Forelimb muscle (tissue), 1 donor: ENCODE data around the gene LANCL1. TPM values are rescaled to one million over a fixed set of nuclear protein-coding genes. Genes with fewer than 3 reads are reported as not detected.
"Not testable (repeated sequence)": the region's sequence is repeated elsewhere in the genome, so short reads cannot be mapped to it uniquely, and the experiment has no call there.

ENCODE experiments used
- DNase-seq: peaks from one replicate; pipeline ENCODE4 v3.0.0-alpha.2; 2013; ENCODE audit warnings: low read depth
- polyA plus RNA-seq: library from polyadenylated mRNA; unstranded; fragments of 120-200 nt; gene quantifications from one replicate; pipeline ENCODE4 v1.2.1, GENCODE V29; 2013; ENCODE audit not compliant: insufficient read length

LANCL1 gene
- polyA plus RNA-seq, 1 donor: 52.4 TPM

- no peak for DNase-seq
These were observed 16.7 kb downstream of the LANCL1 start for GRCh38 chr2:210459880-210460279.

GRCh38 chr2:210459407-210459806 lies 17.2 kb downstream of the LANCL1 start:
- DNase-seq: no peak

DNA sequence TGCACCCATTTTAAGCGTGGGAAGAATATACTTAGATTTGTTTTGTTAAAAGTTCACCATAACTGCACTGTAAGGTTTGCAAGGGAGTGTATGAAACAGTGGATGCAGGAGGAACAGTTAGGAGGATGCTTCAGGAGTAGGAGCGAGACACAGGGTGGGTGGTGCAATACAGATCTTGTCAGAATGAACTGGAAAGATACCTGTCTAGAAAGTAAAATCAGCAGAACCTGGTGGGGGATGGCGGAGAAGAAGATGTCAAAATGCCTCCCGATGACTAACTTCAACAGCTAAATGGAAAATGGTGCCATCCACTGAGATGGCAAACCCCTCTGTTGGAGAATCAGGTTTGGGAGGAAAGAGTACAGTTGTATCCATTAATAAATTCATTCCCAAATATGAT lies 18.2 kb downstream of the LANCL1 start:
- DNase-seq: no peak

- DNase-seq: no peak
These were observed 20.0 kb downstream of the LANCL1 start for GRCh38 chr2:210456571-210456970.

DNA sequence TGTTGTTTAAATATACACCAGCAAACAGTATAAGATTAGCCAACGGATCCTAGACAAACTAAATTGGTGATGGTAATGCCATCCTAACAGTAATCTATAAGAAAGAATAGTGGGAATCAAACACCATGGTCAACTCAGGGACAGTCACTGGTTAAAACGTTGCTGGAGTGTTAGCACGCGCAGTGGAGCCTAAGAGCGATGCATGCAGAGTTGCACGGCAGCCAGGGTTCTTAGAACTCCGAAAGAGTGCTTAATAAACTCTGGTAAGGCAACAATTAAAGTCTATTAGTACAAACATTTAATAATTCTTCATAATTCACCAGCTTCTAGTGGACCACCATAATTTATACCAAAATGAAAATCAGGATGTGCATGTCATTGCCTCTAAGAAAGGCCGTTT lies 22.2 kb downstream of the LANCL1 start:
- no peak for DNase-seq

- DNase-seq: no peak
These were observed 24.4 kb downstream of the LANCL1 start for GRCh38 chr2:210452194-210452593.

GRCh38 chr2:210450942-210451341 lies 25.6 kb downstream of the LANCL1 start:
- DNase-seq: not testable (repeated sequence)

- no peak for DNase-seq
These were observed 30.8 kb downstream of the LANCL1 start for GRCh38 chr2:210445732-210446131.

DNA sequence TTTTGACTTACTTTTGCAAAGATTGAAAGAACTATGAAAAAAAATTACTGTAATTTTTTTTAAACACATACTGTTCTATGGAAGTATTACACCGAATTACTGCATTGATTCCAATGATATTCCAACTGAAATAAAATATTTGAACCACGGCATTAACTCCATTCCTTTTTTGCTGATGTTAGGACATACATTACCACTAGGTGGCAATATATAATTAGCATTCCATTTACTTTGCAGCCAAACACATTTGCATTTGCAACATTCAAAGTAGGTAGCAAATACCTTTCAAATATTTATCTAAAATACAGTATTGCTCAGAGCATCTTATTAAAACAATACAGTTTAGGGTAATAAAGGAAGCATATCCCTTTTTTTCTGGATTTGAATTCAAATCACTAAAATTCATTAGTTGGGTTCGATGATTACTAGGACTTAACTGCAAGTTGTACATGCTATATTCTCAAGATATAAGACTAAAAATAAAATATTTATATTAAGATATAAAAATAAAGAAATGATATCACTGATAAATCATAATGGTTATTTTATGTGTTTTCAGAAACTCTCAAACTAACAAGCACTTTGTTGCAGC lies 31.3 kb downstream of the LANCL1 start:
- DNase-seq: no peak

- DNase-seq: no peak
These were observed 33.0 kb downstream of the LANCL1 start for GRCh38 chr2:210443527-210443926.

DNA sequence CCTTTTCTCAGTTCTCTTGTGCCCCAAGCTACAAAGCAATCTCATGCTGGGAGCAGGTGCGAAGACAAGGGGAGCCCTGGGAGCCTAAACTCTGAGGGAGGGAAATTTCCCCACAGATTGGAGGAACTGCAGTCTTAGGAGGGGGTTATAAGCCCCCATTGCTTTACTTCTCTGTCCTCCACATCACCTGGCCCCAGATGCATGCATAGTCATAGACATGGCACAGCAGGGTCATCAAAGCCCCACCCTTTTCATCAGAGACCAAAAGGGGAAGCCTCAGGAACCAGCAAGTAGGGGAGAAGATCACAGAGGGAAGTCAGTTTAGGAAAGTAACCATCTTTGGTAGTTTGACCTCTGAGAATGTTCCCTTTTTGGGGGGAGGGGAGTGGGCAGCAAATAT lies 33.7 kb downstream of the LANCL1 start:
- no peak for DNase-seq

DNA sequence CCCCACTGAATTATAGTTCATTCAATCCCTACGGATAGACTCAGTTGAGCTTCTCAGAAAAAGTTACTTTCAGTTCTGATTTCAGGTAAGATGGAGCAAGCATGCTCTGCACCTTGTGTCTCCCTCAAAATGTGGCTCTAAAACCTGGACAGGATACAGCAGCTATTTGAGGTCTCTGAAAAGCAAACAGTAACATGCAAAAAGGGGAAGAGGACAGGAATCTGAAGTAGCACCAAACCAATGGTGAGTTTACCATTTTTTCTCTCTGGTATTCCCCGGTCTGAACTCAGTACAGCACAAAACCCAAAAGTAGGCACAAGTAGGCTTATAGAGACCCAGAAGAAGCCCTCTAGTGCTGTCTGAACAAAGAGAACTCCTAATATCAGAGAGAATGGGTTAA lies 34.1 kb downstream of the LANCL1 start:
- no peak for DNase-seq

GRCh38 chr2:210440206-210440605 lies 36.4 kb downstream of the LANCL1 start:
- DNase-seq: no peak

- no peak for DNase-seq
These were observed 41.1 kb downstream of the LANCL1 start for GRCh38 chr2:210435439-210435838.

GRCh38 chr2:210432633-210433032 lies 43.9 kb downstream of the LANCL1 start:
- no peak for DNase-seq

DNA sequence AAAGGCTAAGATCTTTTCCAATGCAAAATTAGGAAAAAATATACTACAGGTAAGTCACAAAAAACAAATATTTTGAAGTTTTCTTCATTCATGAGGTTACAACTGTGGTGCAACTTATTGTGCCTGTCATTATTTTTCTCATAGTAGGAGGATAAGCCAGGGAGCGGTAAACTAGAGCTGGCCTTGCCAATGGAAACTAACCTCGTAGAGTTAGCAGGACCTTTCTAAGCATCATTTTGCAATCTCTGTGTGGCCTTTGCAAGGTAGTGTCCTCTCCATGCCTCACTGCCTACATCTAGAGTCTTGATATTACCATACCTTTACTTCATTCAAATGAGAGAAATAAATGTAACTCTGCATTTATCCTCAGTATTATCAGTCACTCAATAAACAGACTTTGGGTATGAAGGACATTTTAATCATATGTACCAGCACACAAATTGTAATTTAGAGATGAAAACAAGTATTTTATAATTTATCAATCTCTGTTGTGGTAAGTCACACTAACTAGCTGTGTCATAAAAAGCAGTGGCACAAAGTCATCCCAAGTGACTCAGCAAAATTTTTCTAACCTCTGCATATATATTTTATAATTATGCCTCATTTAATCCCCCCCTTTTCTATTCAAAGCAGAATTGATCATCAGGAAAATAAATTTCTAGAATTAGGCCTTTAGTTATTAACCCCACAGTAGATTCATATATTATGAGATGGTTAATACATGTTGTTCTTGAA lies 47.0 kb downstream of the LANCL1 start:
- DNase-seq: no peak

DNA sequence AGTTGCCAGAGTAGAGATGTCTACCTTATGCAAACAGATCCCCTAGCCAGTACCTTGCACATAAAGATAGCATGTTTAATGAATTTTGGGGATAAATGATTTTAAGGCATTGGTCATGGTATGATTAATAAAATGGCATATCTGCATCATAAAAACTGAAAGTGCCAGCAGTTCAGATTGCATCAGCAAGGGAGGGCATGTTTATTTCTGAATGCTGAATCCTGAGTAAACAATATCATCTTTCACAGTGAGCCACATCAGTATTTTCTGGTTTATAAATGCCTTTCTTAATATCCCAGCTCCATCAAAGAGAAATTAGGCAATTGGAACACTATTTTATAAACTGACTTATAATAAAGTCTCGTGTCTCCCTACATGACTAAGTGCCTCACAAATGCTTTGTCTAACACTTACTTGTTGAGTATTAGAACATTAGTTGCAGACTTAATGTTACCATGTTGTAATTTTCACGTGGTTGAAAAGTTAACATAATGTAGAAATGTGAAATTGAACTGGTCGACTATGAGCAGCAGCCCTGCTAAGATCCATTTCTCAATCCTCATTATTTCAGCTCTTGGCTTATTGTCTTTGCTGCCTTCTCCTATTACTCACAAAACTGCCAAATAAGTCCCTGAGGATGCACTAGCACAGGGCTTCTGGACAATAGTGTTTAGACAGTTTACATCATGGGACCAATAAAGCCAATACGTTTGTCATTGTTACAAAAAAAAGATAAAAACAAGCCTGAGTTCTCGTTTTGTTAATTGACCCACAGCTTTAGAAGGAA lies 48.0 kb downstream of the LANCL1 start:
- peak; percentile 40 for DNase-seq

GRCh38 chr2:210427309-210427708 lies 49.2 kb downstream of the LANCL1 start:
- not testable (repeated sequence) for DNase-seq

- DNase-seq: no peak
These were observed 54.2 kb downstream of the LANCL1 start for GRCh38 chr2:210422366-210422765.

GRCh38 chr2:210421916-210422315 lies 54.6 kb downstream of the LANCL1 start:
- DNase-seq: no peak

- no peak for DNase-seq
These were observed 63.9 kb downstream of the LANCL1 start for GRCh38 chr2:210412660-210413059.

DNA sequence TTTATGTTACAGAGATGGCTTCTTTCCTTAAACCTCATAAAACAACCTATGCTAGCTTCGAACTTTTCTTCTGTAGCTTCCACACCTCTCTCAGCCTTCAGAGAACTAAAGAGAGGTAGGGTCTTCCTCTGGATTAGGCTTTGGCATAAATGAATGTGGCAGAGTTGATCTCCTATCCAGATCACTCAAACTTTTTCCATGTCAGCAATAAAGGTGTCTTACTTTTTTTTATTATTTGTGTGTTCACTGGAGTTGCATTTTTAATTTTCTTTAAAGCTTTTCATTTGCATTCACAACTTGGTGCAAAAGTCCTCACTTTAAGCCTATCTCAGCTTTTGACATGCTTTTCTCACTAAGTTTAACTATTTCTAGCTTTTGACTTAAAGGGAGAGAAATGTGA lies 66.0 kb downstream of the LANCL1 start:
- DNase-seq: no peak
